GM21515 (cell line): ENCODE measurements around the gene MAL.

Source experiments
- ATAC-seq: cut with Tn5 transposase; IDR thresholded peaks from one replicate; pipeline ENCODE4 v1.9.1; 2021; ENCODE audit not compliant: unreplicated experiment

Gene MAL

GRCh38 chr2:95025406-95026319 is at the start of gene MAL:
TSS of gene MAL (plus strand) at chr2:95025708. CDS start at chr2:95025793, 85 bp downstream.
- ATAC-seq = no peak

GRCh38 chr2:94977826-94978225 is 47.7 kb upstream of the MAL start:
- ATAC-seq = no peak

- ATAC-seq = no peak
Observed at GRCh38 chr2:94978917-94979316, 46.6 kb upstream of the MAL start.

- no peak for ATAC-seq
Observed at GRCh38 chr2:94979406-94980375, 45.8 kb upstream of the MAL start.

GRCh38 chr2:94980406-94980805 is 45.1 kb upstream of the MAL start:
- no peak for ATAC-seq

GRCh38 chr2:94982156-94982555 is 43.4 kb upstream of the MAL start:
- ATAC-seq = no peak

- ATAC-seq = no peak
Observed at GRCh38 chr2:94982675-94983074, 42.8 kb upstream of the MAL start.

GRCh38 chr2:94984964-94985575 is 40.4 kb upstream of the MAL start:
- ATAC-seq = no peak

- no peak for ATAC-seq
Observed at GRCh38 chr2:94985636-94986035, 39.9 kb upstream of the MAL start.

GRCh38 chr2:94986392-94986963 is 39.0 kb upstream of the MAL start:
- ATAC-seq = peak; percentile 81

- ATAC-seq = no peak
Observed at GRCh38 chr2:94987074-94988020, 38.2 kb upstream of the MAL start.

GRCh38 chr2:94990956-94991355 is 34.6 kb upstream of the MAL start:
- no peak for ATAC-seq

GRCh38 chr2:94992360-94992759 is 33.1 kb upstream of the MAL start:
- ATAC-seq = no peak

- ATAC-seq = no peak
Observed at GRCh38 chr2:94993176-94994062, 32.1 kb upstream of the MAL start.

- ATAC-seq = no peak
Observed at GRCh38 chr2:94994063-94994913, 31.2 kb upstream of the MAL start.

- no peak for ATAC-seq
Observed at GRCh38 chr2:94994914-94995552, 30.5 kb upstream of the MAL start.

- no peak for ATAC-seq
Observed at GRCh38 chr2:94995553-94996304, 29.8 kb upstream of the MAL start.
